Small intestine (tissue), 7 donors: ENCODE data around the gene TUBA4A. TPM values are rescaled to one million over a fixed set of nuclear protein-coding genes. Genes with fewer than 3 reads are reported as not detected.
A peak's percentile ranks its signal among the peaks of the same experiment; 100 is the strongest.
"Not testable (repeated sequence)": the region's sequence is repeated elsewhere in the genome, so short reads cannot be mapped to it uniquely, and the experiment has no call there.

Source experiments
- DNase-seq, 2 donors: peaks; one replicate each; pipeline versions ENCODE4 v3.0.0 to v3.0.0-alpha.2; 2013
- FAIRE-seq: peaks from 2 replicates; lab custom pipeline; 2012; peaks lifted over from hg19 to GRCh38; lab: Jason Lieb, UNC
- H3K27ac ChIP-seq, 3 donors: one replicate each; pipeline ENCODE4 v1.5.1; 2013; ENCODE audit warnings: low read length in 2 of 3, mild to moderate bottlenecking in 2 of 3, control low read depth in 1 of 3, inconsistent platforms in 1 of 3, low read depth in 1 of 3, moderate library complexity in 1 of 3
- H3K27me3 ChIP-seq, 3 donors: one replicate each; pipeline ENCODE4 v1.6.1; 2013; ENCODE audit warnings: low read length in 3 of 3, inconsistent platforms in 1 of 3; ENCODE audit not compliant: control insufficient read depth in 3 of 3, insufficient read depth in 3 of 3
- H3K36me3 ChIP-seq, 3 donors: one replicate each; pipeline ENCODE4 v1.6.1; 2013; ENCODE audit warnings: low read length in 3 of 3, inconsistent platforms in 1 of 3, low read depth in 1 of 3, mild to moderate bottlenecking in 1 of 3, moderate library complexity in 1 of 3; ENCODE audit not compliant: control insufficient read depth in 3 of 3, insufficient read depth in 2 of 3
- H3K4me1 ChIP-seq, 3 donors: one replicate each; pipeline ENCODE4 v1.6.1; 2013; ENCODE audit warnings: low read length in 2 of 3, inconsistent platforms in 1 of 3, low read depth in 1 of 3, mild to moderate bottlenecking in 1 of 3, moderate library complexity in 1 of 3; ENCODE audit not compliant: control insufficient read depth in 3 of 3, insufficient read depth in 2 of 3
- H3K4me3 ChIP-seq, 3 donors: one replicate each; pipeline ENCODE4 v1.5.1; 2013; ENCODE audit warnings: low read length in 3 of 3, control low read depth in 1 of 3, inconsistent platforms in 1 of 3, low read depth in 1 of 3, mild to moderate bottlenecking in 1 of 3, moderate library complexity in 1 of 3
- H3K9me3 ChIP-seq, 2 donors: one replicate each; pipeline ENCODE4 v1.6.1; 2013; ENCODE audit warnings: low read depth in 1 of 2, low read length in 1 of 2; ENCODE audit not compliant: control insufficient read depth in 2 of 2, insufficient read depth in 1 of 2
- WGBS, 3 donors: extraction: QIAGEN DNeasy Blood & Tissue Kit; methylation state at CpG; one replicate each; pipeline ENCODE4 v1.1.7; 2013; 5-methylcytosine and 5-hydroxymethylcytosine counted together
- polyA plus RNA-seq, 4 donors: library from polyadenylated mRNA; stranded (reverse) in 3 of 4; unstranded in 1 of 4; fragments of 200-250 nt in 3 of 4; fragments of 120-200 nt in 1 of 4; gene quantifications; one replicate each; pipeline versions ENCODE4 v1.2.1 to v1.2.3, GENCODE V29; 2013
- donor health status: healthy with polysubstance abuse.
- donor health status: control.
- donor health status: control.
- donor health status: Bipolar disorder and iron deficiency.
- donor health status: healthy.

TUBA4A gene
- polyA plus RNA-seq, 4 donors, result 42.1 to 62.0 (median 49.8) TPM

GRCh38 chr2:219207884-219208740 is 45.6 kb downstream of the TUBA4A start:
- WGBS, 3 donors, result 61 to 66% (median 64%) methylated on average over 17 of the region's 17 CpGs
- FAIRE-seq, result no peak
- peak overlapping the region in 1 of 3 donors; percentile 75 for H3K4me3 ChIP-seq
- no peak for DNase-seq
- H3K4me1 ChIP-seq, result peaks cover 0 to 18% (median 0%) of the 10 kb centered on the region in 3 donors
- peaks cover 5 to 52% (median 9%) of the 10 kb centered on the region in 3 donors for H3K36me3 ChIP-seq
- H3K27ac ChIP-seq, result peak overlapping the region in 2 of 3 donors; percentile 71 to 100
- no peaks in the 10 kb centered on the region for H3K27me3 ChIP-seq
- no peaks in the 10 kb centered on the region for H3K9me3 ChIP-seq

- Histone ChIP-seq H3K36me3 (peaks cover 5 to 44% (median 9%) of the 10 kb centered on the region in 3 donors), H3K27me3 (no peaks in the 10 kb centered on the region), H3K27ac (peak overlapping the region in 2 of 3 donors; percentile 94 to 100), H3K4me1 (peaks cover 0 to 18% (median 0%) of the 10 kb centered on the region in 3 donors), H3K4me3 (peak overlapping the region; percentile 63 to 75 (median 67)), H3K9me3 (no peaks in the 10 kb centered on the region)
- WGBS, 3 donors, result 15 to 17% (median 15%) methylated on average over 17 to 22 of the region's 22 CpGs
- no peak for DNase-seq
- FAIRE-seq, result no peak
Measured at GRCh38 chr2:219207134-219207883, 46.4 kb downstream of the TUBA4A start.

GRCh38 chr2:219206328-219207133 is 47.2 kb downstream of the TUBA4A start, which contains the start of gene ZFAND2B:
Gene ZFAND2B (plus strand): TSS chr2:219206782. CDS start chr2:219206988, 206 bp downstream.
- Histone ChIP-seq H3K9me3 (no peaks in the 10 kb centered on the region), H3K27me3 (no peaks in the 10 kb centered on the region), H3K36me3 (peaks cover 5 to 40% (median 9%) of the 10 kb centered on the region in 3 donors), H3K4me3 (peak within 1 kb of the TSS; percentile 63 to 93 (median 67)), H3K27ac (peak within 1 kb of the TSS; percentile 88 to 100 (median 99)), H3K4me1 (peaks cover 0 to 18% (median 0%) of the 10 kb centered on the region in 3 donors)
- no peak for FAIRE-seq
- WGBS, 3 donors, result 0 to 1% (median 1%) methylated on average over 42 to 76 of the region's 76 CpGs
- peak; percentile 96 to 98 for DNase-seq

GRCh38 chr2:219205981-219206327 is 47.8 kb downstream of the TUBA4A start:
- H3K4me1 ChIP-seq, result peaks cover 0 to 18% (median 0%) of the 10 kb centered on the region in 3 donors
- FAIRE-seq, result no peak
- H3K27ac ChIP-seq, result peak overlapping the region; percentile 88 to 100 (median 99)
- DNase-seq, result no peak
- H3K36me3 ChIP-seq, result peaks cover 5 to 36% (median 9%) of the 10 kb centered on the region in 3 donors
- WGBS, 3 donors, result 9 to 14% (median 14%) methylated on average over 7 of the region's 7 CpGs
- no peaks in the 10 kb centered on the region for H3K27me3 ChIP-seq
- H3K4me3 ChIP-seq, result peak overlapping the region in 2 of 3 donors; percentile 63 to 93
- H3K9me3 ChIP-seq, result no peaks in the 10 kb centered on the region

- Histone ChIP-seq H3K27me3 (no peaks in the 10 kb centered on the region), H3K4me3 (no peak overlapping the region), H3K27ac (no peak overlapping the region), H3K4me1 (peaks cover 0 to 18% (median 0%) of the 10 kb centered on the region in 3 donors), H3K36me3 (peaks cover 4 to 28% (median 9%) of the 10 kb centered on the region in 3 donors), H3K9me3 (no peaks in the 10 kb centered on the region)
- FAIRE-seq (no peak), DNase-seq (no peak)
- WGBS, 3 donors, result 87 to 92% (median 88%) methylated on average over 5 of the region's 5 CpGs
Measured at GRCh38 chr2:219205165-219205538, 48.6 kb downstream of the TUBA4A start.

- FAIRE-seq, result no peak
- WGBS, 3 donors, result 89 to 94% (median 93%) methylated on average over 7 of the region's 7 CpGs
- no peak for DNase-seq
- Histone ChIP-seq H3K4me3 (no peak overlapping the region), H3K27me3 (no peaks in the 10 kb centered on the region), H3K9me3 (no peaks in the 10 kb centered on the region), H3K4me1 (peaks cover 0 to 18% (median 0%) of the 10 kb centered on the region in 3 donors), H3K36me3 (peaks cover 4 to 22% (median 7%) of the 10 kb centered on the region in 3 donors), H3K27ac (no peak overlapping the region)
Measured at GRCh38 chr2:219204425-219205164, 49.1 kb downstream of the TUBA4A start.

- not testable (repeated sequence) for H3K27me3 ChIP-seq, H3K36me3 ChIP-seq, H3K9me3 ChIP-seq, H3K4me3 ChIP-seq, H3K4me1 ChIP-seq, DNase-seq, H3K27ac ChIP-seq, FAIRE-seq
- 89 to 93% (median 90%) methylated on average over 14 to 21 of the region's 21 CpGs for WGBS, 3 donors
Measured at GRCh38 chr2:219201331-219201730, 52.4 kb downstream of the TUBA4A start.
